ENCODE data around the gene FAM217B.

FAM217B gene

GRCh38 chr20:59972037-59972801 lies 32.0 kb downstream of the FAM217B start:
- no peak for DNase-seq
- Mint-ChIP-seq H3K36me3 (ENCODE audit: low read depth) (no peaks in the 10 kb centered on the region), H3K4me1 (peaks cover 18% of the 10 kb centered on the region), H3K9me3 (no peaks in the 10 kb centered on the region), H3K4me3 (no peak overlapping the region), H3K27me3 (ENCODE audit: low read depth, poor library complexity) (peaks cover 5% of the 10 kb centered on the region), H3K27ac (no peak overlapping the region)
- TF ChIP-seq CTCF (IDR thresholded peaks at IDR 0.05), result no peak

- no peak for TF ChIP-seq CTCF (IDR thresholded peaks at IDR 0.05)
- Mint-ChIP-seq H3K27me3 (ENCODE audit: low read depth, poor library complexity) (no peaks in the 10 kb centered on the region), H3K4me1 (peaks cover 18% of the 10 kb centered on the region), H3K9me3 (peaks cover 4% of the 10 kb centered on the region), H3K4me3 (no peak overlapping the region), H3K36me3 (ENCODE audit: low read depth) (no peaks in the 10 kb centered on the region), H3K27ac (peak overlapping the region; percentile 46)
- no peak for DNase-seq
These were observed 36.1 kb downstream of the FAM217B start for GRCh38 chr20:59976156-59976782.

- no peaks in the 10 kb centered on the region for H3K27me3 Mint-ChIP-seq (ENCODE audit: low read depth, poor library complexity)
- no peak for TF ChIP-seq CTCF (IDR thresholded peaks at IDR 0.05)
- peaks cover 4% of the 10 kb centered on the region for H3K9me3 Mint-ChIP-seq
- no peaks in the 10 kb centered on the region for H3K36me3 Mint-ChIP-seq (ENCODE audit: low read depth)
- H3K27ac Mint-ChIP-seq, result peak overlapping the region; percentile 46
- no peak overlapping the region for H3K4me3 Mint-ChIP-seq
- no peak for DNase-seq
- peaks cover 18% of the 10 kb centered on the region for H3K4me1 Mint-ChIP-seq
These were observed 36.9 kb downstream of the FAM217B start for GRCh38 chr20:59977086-59977485.

GRCh38 chr20:59983076-59983475 lies 42.9 kb downstream of the FAM217B start:
- no peak overlapping the region for H3K4me3 Mint-ChIP-seq
- H3K36me3 Mint-ChIP-seq (ENCODE audit: low read depth), result no peaks in the 10 kb centered on the region
- H3K9me3 Mint-ChIP-seq, result peaks cover 4% of the 10 kb centered on the region
- no peak for DNase-seq
- peaks cover 5% of the 10 kb centered on the region for H3K4me1 Mint-ChIP-seq
- H3K27me3 Mint-ChIP-seq (ENCODE audit: low read depth, poor library complexity), result peaks cover 4% of the 10 kb centered on the region
- no peak overlapping the region for H3K27ac Mint-ChIP-seq
- no peak for TF ChIP-seq CTCF (IDR thresholded peaks at IDR 0.05)

GRCh38 chr20:59984541-59984940 lies 44.4 kb downstream of the FAM217B start:
- Mint-ChIP-seq H3K4me3 (no peak overlapping the region), H3K27me3 (ENCODE audit: low read depth, poor library complexity) (peaks cover 4% of the 10 kb centered on the region)
- TF ChIP-seq CTCF (IDR thresholded peaks at IDR 0.05), result no peak

More at GRCh38 chr20:59984541-59984940, 44.4 kb downstream of the FAM217B start:
- no peaks in the 10 kb centered on the region for H3K36me3 Mint-ChIP-seq (ENCODE audit: low read depth)
- no peak overlapping the region for H3K27ac Mint-ChIP-seq
- H3K4me1 Mint-ChIP-seq, result peaks cover 5% of the 10 kb centered on the region
- no peaks in the 10 kb centered on the region for H3K9me3 Mint-ChIP-seq
- no peak for DNase-seq

Data from nephron progenitor cell (in vitro differentiated cells).